ENCODE results near the gene DAPK1.

DNA sequence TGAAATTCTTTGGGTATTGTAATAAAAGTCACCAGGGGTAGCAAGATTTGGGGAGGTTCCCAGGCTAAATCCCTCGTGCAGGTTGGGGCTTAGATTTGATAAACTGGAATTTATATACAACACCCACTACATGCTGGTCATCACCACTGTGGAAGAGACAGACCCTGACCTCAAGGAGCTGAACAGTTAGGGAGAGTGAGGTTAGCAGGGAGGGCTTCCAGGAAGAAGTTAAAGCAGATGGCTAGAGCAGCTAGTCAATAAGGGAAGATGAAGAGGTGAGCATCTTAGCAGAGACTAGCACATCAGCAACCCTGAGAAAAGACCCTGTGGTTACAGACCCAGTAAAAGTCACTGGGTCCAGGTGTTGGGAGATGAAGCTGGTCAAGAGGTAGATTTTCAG, 234.7 kb downstream of the DAPK1 start:
- TF ChIP-seq, protein P1, sequence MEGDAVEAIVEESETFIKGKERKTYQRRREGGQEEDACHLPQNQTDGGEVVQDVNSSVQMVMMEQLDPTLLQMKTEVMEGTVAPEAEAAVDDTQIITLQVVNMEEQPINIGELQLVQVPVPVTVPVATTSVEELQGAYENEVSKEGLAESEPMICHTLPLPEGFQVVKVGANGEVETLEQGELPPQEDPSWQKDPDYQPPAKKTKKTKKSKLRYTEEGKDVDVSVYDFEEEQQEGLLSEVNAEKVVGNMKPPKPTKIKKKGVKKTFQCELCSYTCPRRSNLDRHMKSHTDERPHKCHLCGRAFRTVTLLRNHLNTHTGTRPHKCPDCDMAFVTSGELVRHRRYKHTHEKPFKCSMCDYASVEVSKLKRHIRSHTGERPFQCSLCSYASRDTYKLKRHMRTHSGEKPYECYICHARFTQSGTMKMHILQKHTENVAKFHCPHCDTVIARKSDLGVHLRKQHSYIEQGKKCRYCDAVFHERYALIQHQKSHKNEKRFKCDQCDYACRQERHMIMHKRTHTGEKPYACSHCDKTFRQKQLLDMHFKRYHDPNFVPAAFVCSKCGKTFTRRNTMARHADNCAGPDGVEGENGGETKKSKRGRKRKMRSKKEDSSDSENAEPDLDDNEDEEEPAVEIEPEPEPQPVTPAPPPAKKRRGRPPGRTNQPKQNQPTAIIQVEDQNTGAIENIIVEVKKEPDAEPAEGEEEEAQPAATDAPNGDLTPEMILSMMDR (IDR thresholded peaks at IDR 0.05): no peak
- no peak for TF ChIP-seq ZFX (IDR thresholded peaks at IDR 0.05; ENCODE audit: borderline replicate concordance)

All from 22Rv1 (cell line).